Activated effector memory CD4-positive, alpha-beta T cell treated with anti-CD3 and anti-CD28 coated beads, Interleukin-2, amount 50 U/mL, for 16 hours (primary cell): ENCODE results near the gene SOX10.

ENCODE experiments used
- DNase-seq: peaks from one replicate; pipeline ENCODE4 v3.0.0-alpha.2; 2020

Gene SOX10

GRCh38 chr22:37983860-37984791 lies at the start of gene SOX10:
SOX10 (minus strand) TSS chr22:37984555; CDS start chr22:37983784, 771 bp downstream.
- no peak for DNase-seq

- DNase-seq = no peak
These were observed 49.3 kb upstream of the SOX10 start for GRCh38 chr22:38033522-38034277.

GRCh38 chr22:38032681-38033521 lies 48.5 kb upstream of the SOX10 start:
- DNase-seq = no peak

- DNase-seq = no peak
These were observed 47.1 kb upstream of the SOX10 start for GRCh38 chr22:38031491-38031890.

- DNase-seq = no peak
These were observed 46.2 kb upstream of the SOX10 start for GRCh38 chr22:38030311-38031133.

GRCh38 chr22:38029901-38030300 lies 45.5 kb upstream of the SOX10 start:
- DNase-seq = no peak

- DNase-seq = no peak
These were observed 45.0 kb upstream of the SOX10 start for GRCh38 chr22:38029370-38029769.

GRCh38 chr22:38028344-38029130 lies 44.2 kb upstream of the SOX10 start:
- DNase-seq = no peak

GRCh38 chr22:38027487-38027886 lies 43.1 kb upstream of the SOX10 start:
- no peak for DNase-seq

- DNase-seq = no peak
These were observed 42.1 kb upstream of the SOX10 start for GRCh38 chr22:38026130-38027111.

GRCh38 chr22:38025514-38025913 lies 41.2 kb upstream of the SOX10 start:
- no peak for DNase-seq

GRCh38 chr22:38023045-38023444 lies 38.7 kb upstream of the SOX10 start:
- no peak for DNase-seq

GRCh38 chr22:38021206-38021605 lies 36.9 kb upstream of the SOX10 start:
- no peak for DNase-seq

- no peak for DNase-seq
These were observed 34.8 kb upstream of the SOX10 start for GRCh38 chr22:38018938-38019827.

- no peak for DNase-seq
These were observed 33.9 kb upstream of the SOX10 start for GRCh38 chr22:38017939-38018885.

- no peak for DNase-seq
These were observed 33.0 kb upstream of the SOX10 start for GRCh38 chr22:38017272-38017920.
